Right atrium auricular region (tissue), 2 donors: ENCODE results near the gene LYVE1. TPM values are rescaled to one million over a fixed set of nuclear protein-coding genes. Genes with fewer than 3 reads are reported as not detected.

ENCODE experiments used
- DNase-seq: peaks from one replicate; pipeline ENCODE4 v3.0.0-alpha.2; 2019; ENCODE audit warnings: low spot score
- H3K27ac ChIP-seq, 2 donors: fragments of 200-600 bp; sonication (generic); 1 replicate in 1 of 2; 2 replicates in 1 of 2; pipeline ENCODE4 v1.5.1; 2016 to 2019
- H3K27me3 ChIP-seq, 2 donors: fragments of 200-600 bp; sonication (generic); one replicate each; pipeline versions ENCODE4 v1.5.1 to v1.6.0; 2017 to 2019
- H3K36me3 ChIP-seq: fragments of 200-600 bp; sonication (generic); one replicate; pipeline ENCODE4 v1.5.1; 2016
- H3K4me1 ChIP-seq, 2 donors: fragments of 200-600 bp; sonication (generic); one replicate each; pipeline versions ENCODE4 v1.5.1 to v1.6.0; 2017 to 2019
- H3K4me3 ChIP-seq, 2 donors: fragments of 200-600 bp; sonication (generic); 1 replicate in 1 of 2; 2 replicates in 1 of 2; pipeline ENCODE4 v1.5.1; 2017 to 2019; ENCODE audit warnings: mild to moderate bottlenecking in 1 of 2, moderate library complexity in 1 of 2
- H3K9me3 ChIP-seq, 2 donors: fragments of 200-600 bp; sonication (generic); one replicate each; pipeline ENCODE4 v1.5.1; 2019
- CTCF ChIP-seq, 2 donors: fragments of 200-600 bp; sonication (generic); IDR thresholded peaks; one replicate each; pipeline ENCODE4 v1.5.1; 2019; ENCODE audit warnings: antibody characterized with exemption in 2 of 2
- total RNA-seq, 2 donors: library from RNA; depleted of rRNA; stranded (reverse); fragments of >200 nt; gene quantifications; one replicate each; pipeline ENCODE4 v1.1.0, GENCODE V29; 2016

LYVE1 gene
- total RNA-seq, 2 donors from 2014 or later: 15.9 to 45.0 TPM

- DNase-seq: no peak
- no peaks in the 10 kb centered on the region for H3K4me1 ChIP-seq
- H3K27me3 ChIP-seq: no peaks in the 10 kb centered on the region
- no peak for TF ChIP-seq CTCF (IDR thresholded peaks at IDR 0.05)
- no peaks in the 10 kb centered on the region for H3K9me3 ChIP-seq
- H3K4me3 ChIP-seq: no peak overlapping the region
- no peak overlapping the region for H3K27ac ChIP-seq
- peaks cover 32% of the 10 kb centered on the region for H3K36me3 ChIP-seq
Observed at GRCh38 chr11:10532526-10532925, 35.9 kb downstream of the LYVE1 start.

- Histone ChIP-seq H3K4me3 (no peak overlapping the region), H3K36me3 (peaks cover 54% of the 10 kb centered on the region), H3K9me3 (no peaks in the 10 kb centered on the region), H3K27ac (no peak overlapping the region), H3K4me1 (no peaks in the 10 kb centered on the region), H3K27me3 (no peaks in the 10 kb centered on the region)
- DNase-seq: no peak
- no peak for TF ChIP-seq CTCF (IDR thresholded peaks at IDR 0.05)
Observed at GRCh38 chr11:10529279-10529678, 39.2 kb downstream of the LYVE1 start.

- no peak for TF ChIP-seq CTCF (IDR thresholded peaks at IDR 0.05)
- H3K4me3 ChIP-seq: no peak overlapping the region
- no peaks in the 10 kb centered on the region for H3K27me3 ChIP-seq
- no peak for DNase-seq
- no peaks in the 10 kb centered on the region for H3K9me3 ChIP-seq
- peaks cover 59% of the 10 kb centered on the region for H3K36me3 ChIP-seq
- H3K4me1 ChIP-seq: no peaks in the 10 kb centered on the region
- no peak overlapping the region for H3K27ac ChIP-seq
Observed at GRCh38 chr11:10528121-10528520, 40.3 kb downstream of the LYVE1 start.

GRCh38 chr11:10526974-10527918 is 41.2 kb downstream of the LYVE1 start:
- Histone ChIP-seq H3K27ac (no peak overlapping the region), H3K27me3 (no peaks in the 10 kb centered on the region), H3K36me3 (peaks cover 68% of the 10 kb centered on the region), H3K9me3 (no peaks in the 10 kb centered on the region), H3K4me1 (no peaks in the 10 kb centered on the region), H3K4me3 (no peak overlapping the region)
- TF ChIP-seq CTCF (IDR thresholded peaks at IDR 0.05): no peak
- no peak for DNase-seq

GRCh38 chr11:10524471-10524870 is 44.0 kb downstream of the LYVE1 start:
- no peaks in the 10 kb centered on the region for H3K4me1 ChIP-seq
- H3K36me3 ChIP-seq: peaks cover 76% of the 10 kb centered on the region
- no peaks in the 10 kb centered on the region for H3K9me3 ChIP-seq
- no peak overlapping the region for H3K4me3 ChIP-seq
- TF ChIP-seq CTCF (IDR thresholded peaks at IDR 0.05): no peak
- no peak for DNase-seq
- H3K27ac ChIP-seq: no peak overlapping the region
- no peaks in the 10 kb centered on the region for H3K27me3 ChIP-seq
